GM12875 (cell line): ENCODE results near the gene NOTCH3.

Experiments used
- H3K4me3 ChIP-seq: one replicate; pipeline ENCODE4 v1.5.1; 2011; ENCODE audit warnings: low read depth, low read length, control low read depth
- TF ChIP-seq, protein P1 (sequence below): IDR thresholded peaks from 2 replicates; pipeline ENCODE4 v1.5.1; 2011; ENCODE audit warnings: low read depth, mild to moderate bottlenecking, control low read depth, inconsistent platforms, low read length, moderate library complexity, borderline replicate concordance; ENCODE audit not compliant: insufficient read depth

Gene NOTCH3

DNA sequence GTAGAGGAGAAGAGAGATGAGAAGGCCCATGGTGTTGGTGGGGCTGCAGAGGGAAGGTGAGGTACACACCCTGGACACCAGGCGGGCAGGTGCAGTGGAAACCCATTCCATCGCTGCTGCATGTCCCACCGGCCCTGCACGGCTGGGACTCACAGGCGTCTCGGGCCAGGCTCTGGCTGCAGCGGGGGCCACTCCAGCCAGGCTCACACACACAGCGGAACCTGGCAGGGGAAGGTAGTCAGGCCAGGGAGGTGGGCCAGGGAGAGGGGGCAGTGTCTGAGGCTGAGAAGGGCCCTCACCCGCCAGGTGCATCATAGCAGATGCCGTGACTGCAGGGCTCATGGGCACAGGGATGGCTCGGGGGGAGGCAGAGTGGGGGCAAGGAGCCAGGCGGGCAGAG, 15.6 kb downstream of the NOTCH3 start:
- no peak overlapping the region for H3K4me3 ChIP-seq
- TF ChIP-seq, protein P1, sequence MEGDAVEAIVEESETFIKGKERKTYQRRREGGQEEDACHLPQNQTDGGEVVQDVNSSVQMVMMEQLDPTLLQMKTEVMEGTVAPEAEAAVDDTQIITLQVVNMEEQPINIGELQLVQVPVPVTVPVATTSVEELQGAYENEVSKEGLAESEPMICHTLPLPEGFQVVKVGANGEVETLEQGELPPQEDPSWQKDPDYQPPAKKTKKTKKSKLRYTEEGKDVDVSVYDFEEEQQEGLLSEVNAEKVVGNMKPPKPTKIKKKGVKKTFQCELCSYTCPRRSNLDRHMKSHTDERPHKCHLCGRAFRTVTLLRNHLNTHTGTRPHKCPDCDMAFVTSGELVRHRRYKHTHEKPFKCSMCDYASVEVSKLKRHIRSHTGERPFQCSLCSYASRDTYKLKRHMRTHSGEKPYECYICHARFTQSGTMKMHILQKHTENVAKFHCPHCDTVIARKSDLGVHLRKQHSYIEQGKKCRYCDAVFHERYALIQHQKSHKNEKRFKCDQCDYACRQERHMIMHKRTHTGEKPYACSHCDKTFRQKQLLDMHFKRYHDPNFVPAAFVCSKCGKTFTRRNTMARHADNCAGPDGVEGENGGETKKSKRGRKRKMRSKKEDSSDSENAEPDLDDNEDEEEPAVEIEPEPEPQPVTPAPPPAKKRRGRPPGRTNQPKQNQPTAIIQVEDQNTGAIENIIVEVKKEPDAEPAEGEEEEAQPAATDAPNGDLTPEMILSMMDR: no peak

DNA sequence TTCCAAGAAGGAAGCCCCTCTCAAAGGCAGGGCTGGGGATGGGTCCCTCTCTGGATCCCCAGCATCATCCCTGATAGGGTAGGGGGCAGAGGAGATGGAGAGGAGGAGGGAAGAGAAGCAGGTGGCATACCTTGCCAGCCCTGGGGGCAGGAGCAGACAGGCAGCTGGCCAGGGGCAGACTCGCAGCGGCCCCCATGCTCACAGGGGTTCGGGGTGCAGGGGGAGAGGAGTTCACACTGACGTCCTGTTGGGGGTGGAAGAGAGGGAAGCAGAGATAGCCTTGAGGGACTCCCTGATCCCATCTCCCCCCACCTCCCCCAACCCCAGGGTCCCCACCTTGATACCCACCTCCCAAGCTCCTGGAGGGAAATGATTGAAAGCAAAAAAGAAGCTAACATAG, 16.0 kb downstream of the NOTCH3 start:
- no peak overlapping the region for H3K4me3 ChIP-seq
- TF ChIP-seq, protein P1: no peak

DNA sequence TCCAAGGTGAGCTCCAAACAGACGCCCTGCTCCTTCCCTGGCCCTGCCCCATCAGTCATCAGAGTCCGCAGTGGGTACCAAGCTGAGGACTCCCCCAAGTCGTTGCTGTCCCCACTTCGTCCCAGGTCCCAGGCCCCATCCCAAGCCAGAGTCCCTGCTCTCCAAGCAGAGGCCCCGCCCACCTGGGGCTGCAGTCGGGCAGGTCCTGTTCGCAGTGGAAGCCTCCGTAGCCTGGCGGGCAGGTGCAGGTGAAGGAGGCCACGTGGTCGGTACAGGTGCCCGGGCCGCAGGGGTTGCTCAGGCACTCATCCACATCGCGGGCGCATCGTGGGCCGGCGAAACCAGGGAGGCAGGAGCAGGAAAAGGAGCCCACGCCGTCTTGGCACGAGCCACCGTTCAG, 19.4 kb downstream of the NOTCH3 start:
- H3K4me3 ChIP-seq: no peak overlapping the region
- TF ChIP-seq, protein P1: no peak

DNA sequence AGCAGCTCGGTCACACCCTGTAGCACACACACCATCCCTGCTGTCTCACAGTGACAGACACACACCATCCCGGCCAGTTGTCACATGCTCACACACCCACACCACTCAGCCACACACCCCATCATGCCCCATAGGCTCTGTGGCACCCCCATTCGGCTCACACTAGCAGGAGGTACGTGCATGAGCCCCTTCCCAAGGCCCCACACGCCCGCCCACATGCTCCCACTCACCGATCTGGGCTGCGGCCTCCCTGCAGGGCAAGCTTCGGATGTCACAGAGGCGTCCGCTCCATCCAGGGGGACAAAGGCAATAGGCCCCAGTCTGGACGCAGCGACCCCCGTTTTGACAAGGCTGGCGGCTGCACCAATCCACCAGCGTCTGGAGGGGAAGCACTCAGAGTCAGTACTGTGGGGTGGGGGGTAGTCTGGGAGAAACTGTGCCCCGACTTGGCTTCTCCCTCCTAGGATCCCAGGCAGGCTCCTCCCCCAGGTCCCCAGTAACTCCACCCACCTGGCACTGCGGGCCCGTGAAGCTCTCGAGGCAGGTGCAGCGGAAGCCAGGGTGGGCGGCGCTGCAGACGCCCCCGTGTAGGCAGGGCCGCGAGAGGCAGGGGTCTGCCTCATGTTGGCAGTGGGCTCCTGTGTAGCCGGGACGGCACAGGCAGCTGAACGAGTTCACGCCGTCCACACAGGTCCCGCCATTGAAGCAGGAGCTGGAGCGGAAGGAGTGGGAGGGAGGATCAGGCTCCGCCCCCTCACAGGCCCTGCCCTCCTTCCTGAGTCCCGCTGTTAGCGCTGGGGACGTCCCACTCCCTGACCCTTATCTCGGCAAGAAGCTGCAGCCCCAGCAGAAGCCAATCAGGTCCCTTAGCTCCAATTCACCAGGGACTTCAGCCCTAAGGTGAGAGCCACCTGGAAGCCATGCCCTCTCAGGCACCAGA, 20.1 kb downstream of the NOTCH3 start:
- TF ChIP-seq, protein P1: no peak
- H3K4me3 ChIP-seq: peak overlapping the region; percentile 51

DNA sequence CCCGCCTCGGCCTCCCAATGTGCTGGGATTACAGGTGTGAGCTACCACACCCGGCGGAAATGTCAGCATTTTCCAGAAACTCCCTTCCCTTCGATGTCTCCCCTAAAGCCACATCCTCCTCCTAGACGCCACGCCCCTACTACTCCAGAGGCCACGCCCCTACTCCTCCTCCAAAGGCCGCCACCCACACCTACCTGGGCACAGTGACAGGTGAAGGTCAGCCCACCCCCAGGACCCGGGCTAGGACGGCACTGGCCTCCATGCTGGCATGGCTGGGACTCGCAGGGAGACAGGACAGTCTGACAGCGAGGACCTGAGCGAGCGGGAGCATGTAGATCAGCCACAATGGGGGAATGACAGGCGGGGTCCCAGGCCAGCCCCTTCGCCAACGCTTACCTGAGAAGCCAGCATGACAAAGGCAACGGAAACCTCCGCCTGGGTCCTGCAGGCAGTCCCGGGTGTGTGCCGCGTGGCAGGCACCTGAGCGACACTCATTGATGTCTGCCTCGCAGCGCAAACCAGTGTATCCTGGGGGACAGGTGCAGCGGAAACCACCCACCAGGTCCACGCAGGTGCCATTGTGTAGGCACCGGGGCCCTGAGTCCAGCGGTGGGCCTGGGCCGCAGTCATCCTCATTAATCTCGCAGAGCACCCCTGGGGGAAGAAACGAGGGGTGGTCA, 22.0 kb downstream of the NOTCH3 start:
- TF ChIP-seq, protein P1: no peak
- H3K4me3 ChIP-seq: no peak overlapping the region

DNA sequence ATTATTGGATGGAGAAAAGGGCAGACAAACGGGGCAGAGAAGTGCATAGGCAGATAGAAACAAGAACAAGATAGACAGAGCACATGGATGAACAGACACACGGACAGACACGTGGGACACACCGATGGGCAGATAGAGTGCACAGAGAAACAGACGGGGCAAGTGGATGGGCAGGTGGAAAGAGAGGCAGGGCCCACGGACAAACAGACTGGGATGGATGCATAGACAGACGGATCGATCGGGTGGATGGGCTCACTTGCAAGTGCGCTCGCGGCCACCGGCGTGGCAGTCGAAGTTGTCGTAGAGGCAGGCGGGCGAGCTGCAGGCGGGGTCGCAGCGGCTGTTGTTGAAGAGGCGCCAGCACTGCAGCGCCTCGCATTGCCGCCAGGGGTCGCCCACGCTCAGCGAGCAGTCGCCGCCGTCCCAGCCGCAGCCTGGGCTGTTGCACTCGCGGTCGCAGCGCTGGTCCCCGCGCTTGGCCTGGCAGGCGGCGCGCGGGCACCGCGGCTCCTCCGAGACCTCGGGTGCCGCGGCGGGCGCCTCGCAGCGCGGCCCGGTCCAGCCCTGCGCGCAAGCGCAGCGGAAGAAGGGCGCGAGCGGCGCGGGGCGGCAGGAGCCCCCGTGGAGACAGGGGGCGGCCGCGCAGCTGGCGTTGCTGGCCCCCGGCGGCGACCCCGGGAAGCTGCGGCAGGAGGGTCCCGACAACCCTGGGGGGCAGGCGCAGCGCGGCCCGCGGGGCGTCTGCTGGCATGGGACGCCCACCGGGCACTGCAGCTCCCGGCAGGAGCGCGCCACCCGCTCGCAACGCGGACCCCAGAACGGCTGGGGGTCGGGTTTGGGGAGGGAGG, 23.3 kb downstream of the NOTCH3 start:
- H3K4me3 ChIP-seq: no peak overlapping the region
- TF ChIP-seq, protein P1: peak; percentile 96
